Retinal pigment epithelial cell (primary cell): ENCODE data around the gene PBX3.

Experiments used
- DNase-seq: peaks from one replicate; pipeline ENCODE4 v3.0.0-alpha.2; 2010; ENCODE audit warnings: low read depth
- H3K4me3 ChIP-seq: 2 replicates; pipeline ENCODE4 v1.5.1; 2011; ENCODE audit warnings: mild to moderate bottlenecking, low read length, control low read depth, moderate library complexity
- CTCF ChIP-seq: conservative IDR thresholded peaks from 2 replicates; pipeline ENCODE4 v1.5.1; 2011; ENCODE audit warnings: low read depth, low read length, control low read depth, inconsistent platforms

The PBX3 gene

GRCh38 chr9:125990186-125990792 lies 243.1 kb downstream of the PBX3 start:
- H3K4me3 ChIP-seq = no peak overlapping the region
- TF ChIP-seq CTCF = no peak
- no peak for DNase-seq

GRCh38 chr9:125990793-125991220 lies 243.6 kb downstream of the PBX3 start:
- no peak for TF ChIP-seq CTCF
- H3K4me3 ChIP-seq = no peak overlapping the region
- no peak for DNase-seq

GRCh38 chr9:125991886-125992529 lies 244.8 kb downstream of the PBX3 start:
- DNase-seq = no peak
- TF ChIP-seq CTCF = no peak
- no peak overlapping the region for H3K4me3 ChIP-seq

- no peak for DNase-seq
- no peak overlapping the region for H3K4me3 ChIP-seq
- no peak for TF ChIP-seq CTCF
Measured at GRCh38 chr9:125992557-125992956, 245.4 kb downstream of the PBX3 start.

- no peak for TF ChIP-seq CTCF
- DNase-seq = no peak
- no peak overlapping the region for H3K4me3 ChIP-seq
Measured at GRCh38 chr9:125993466-125993865, 246.3 kb downstream of the PBX3 start.

- H3K4me3 ChIP-seq = no peak overlapping the region
- no peak for DNase-seq
- TF ChIP-seq CTCF = no peak
Measured at GRCh38 chr9:125994066-125994943, 247.1 kb downstream of the PBX3 start.

- no peak for DNase-seq
- H3K4me3 ChIP-seq = no peak overlapping the region
- no peak for TF ChIP-seq CTCF
Measured at GRCh38 chr9:125995006-125995405, 247.8 kb downstream of the PBX3 start.
